Neural progenitor cell (in vitro differentiated cells): ENCODE data around the gene TMEM123.

Experiments
- EZH2 ChIP-seq: fragments of 200-600 bp; sonication (generic); IDR thresholded peaks from 2 replicates; pipeline ENCODE4 v1.6.1; 2017; ENCODE audit warnings: antibody characterized with exemption, mild to moderate bottlenecking, moderate library complexity
- EZH2phosphoT487 ChIP-seq: fragments of 200-600 bp; sonication (generic); IDR thresholded peaks from 2 replicates; pipeline ENCODE4 v1.6.1; 2017; ENCODE audit warnings: antibody characterized with exemption
- TF ChIP-seq, protein P1 (sequence below): fragments of 200-600 bp; sonication (generic); IDR thresholded peaks from 2 replicates; pipeline ENCODE4 v1.5.1; 2017; ENCODE audit warnings: antibody characterized with exemption, mild to moderate bottlenecking

- TF ChIP-seq, protein P1, sequence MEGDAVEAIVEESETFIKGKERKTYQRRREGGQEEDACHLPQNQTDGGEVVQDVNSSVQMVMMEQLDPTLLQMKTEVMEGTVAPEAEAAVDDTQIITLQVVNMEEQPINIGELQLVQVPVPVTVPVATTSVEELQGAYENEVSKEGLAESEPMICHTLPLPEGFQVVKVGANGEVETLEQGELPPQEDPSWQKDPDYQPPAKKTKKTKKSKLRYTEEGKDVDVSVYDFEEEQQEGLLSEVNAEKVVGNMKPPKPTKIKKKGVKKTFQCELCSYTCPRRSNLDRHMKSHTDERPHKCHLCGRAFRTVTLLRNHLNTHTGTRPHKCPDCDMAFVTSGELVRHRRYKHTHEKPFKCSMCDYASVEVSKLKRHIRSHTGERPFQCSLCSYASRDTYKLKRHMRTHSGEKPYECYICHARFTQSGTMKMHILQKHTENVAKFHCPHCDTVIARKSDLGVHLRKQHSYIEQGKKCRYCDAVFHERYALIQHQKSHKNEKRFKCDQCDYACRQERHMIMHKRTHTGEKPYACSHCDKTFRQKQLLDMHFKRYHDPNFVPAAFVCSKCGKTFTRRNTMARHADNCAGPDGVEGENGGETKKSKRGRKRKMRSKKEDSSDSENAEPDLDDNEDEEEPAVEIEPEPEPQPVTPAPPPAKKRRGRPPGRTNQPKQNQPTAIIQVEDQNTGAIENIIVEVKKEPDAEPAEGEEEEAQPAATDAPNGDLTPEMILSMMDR, result no peak
- TF ChIP-seq EZH2 (no peak), EZH2phosphoT487 (no peak)
Observed at GRCh38 chr11:102476069-102476468, 23.5 kb upstream of the TMEM123 start.
